Retina (tissue), 1 donor: Measurements from ENCODE around the gene DCDC2C.

ENCODE experiments used
- DNase-seq: peaks from one replicate; pipeline ENCODE4 v3.0.0-alpha.2; 2016

Gene DCDC2C

DNA sequence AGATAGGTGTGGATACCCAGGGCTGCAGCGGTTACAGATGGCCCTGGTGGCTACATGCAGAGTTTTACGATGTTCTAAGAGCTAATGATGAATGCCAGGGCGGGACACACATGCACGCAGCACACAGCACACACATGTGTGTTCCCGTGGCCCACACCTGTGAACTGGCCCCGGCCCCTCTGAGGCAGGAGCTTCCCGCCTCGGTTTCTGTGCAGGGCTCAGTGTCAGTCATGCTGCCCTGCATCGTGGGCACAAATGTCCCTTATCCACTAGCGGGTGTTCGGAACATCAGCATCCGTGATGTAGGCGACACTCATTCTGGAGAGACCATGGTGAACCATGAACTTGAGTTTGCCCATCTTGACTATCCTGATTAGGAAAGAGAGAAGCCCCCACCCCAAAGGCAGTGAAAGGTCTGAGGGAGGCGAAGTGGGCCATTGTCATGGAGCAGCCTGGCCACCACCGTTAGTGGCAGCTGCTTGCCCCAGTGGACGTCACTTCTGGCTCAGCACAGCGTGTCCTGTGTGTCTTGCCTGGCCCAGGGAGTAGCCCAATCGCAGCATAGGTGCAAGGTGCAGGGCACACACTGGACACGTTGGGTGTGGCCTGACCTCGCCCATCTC lies 43.8 kb downstream of the DCDC2C start:
- no peak for DNase-seq

DNA sequence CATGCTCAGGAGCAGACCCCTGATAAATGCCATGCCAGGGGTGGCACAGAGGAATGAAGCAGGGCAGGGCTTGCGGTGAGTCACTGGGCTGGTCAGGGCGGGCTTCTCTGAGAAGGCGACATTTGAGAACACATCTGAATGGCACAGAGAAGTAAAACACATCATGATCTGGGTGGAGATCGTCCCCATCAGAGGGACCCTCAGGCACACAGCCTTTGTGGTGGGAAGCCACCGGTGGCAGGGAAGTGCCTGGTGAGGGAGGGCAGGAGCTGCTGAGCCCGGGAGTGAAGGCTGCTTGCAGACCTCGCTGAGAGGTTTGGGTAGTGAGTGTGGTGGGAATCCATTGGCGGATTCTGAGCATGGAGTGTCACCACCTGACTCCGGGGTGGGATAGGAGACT lies 44.5 kb downstream of the DCDC2C start:
- DNase-seq, result no peak

DNA sequence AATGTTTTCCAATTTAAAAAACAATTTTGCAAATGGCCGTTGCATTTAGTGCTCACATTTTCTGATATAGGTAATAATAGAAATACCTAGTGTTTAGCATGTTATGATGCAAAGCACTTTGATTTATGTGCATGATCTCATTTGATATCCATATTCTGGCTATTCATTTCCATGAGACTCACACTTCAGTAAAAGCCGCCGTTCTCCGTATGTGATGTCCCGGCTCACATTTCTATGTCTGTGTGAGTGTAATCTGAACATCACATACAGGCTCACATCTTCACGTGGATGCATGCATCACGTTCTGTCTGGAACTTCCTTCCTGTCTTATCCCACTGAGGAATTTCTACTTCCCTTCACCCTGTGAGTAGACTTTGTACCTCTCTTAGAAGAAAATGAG lies 45.8 kb downstream of the DCDC2C start:
- DNase-seq, result no peak

- DNase-seq, result no peak
These were observed 47.9 kb downstream of the DCDC2C start for GRCh38 chr2:3751251-3751650.

GRCh38 chr2:3751806-3752205 lies 48.4 kb downstream of the DCDC2C start:
- DNase-seq, result no peak

- DNase-seq, result no peak
These were observed 49.0 kb downstream of the DCDC2C start for GRCh38 chr2:3752376-3752775.

GRCh38 chr2:3753561-3753960 lies 50.2 kb downstream of the DCDC2C start:
- no peak for DNase-seq

- no peak for DNase-seq
These were observed 50.9 kb downstream of the DCDC2C start for GRCh38 chr2:3754280-3754679.

DNA sequence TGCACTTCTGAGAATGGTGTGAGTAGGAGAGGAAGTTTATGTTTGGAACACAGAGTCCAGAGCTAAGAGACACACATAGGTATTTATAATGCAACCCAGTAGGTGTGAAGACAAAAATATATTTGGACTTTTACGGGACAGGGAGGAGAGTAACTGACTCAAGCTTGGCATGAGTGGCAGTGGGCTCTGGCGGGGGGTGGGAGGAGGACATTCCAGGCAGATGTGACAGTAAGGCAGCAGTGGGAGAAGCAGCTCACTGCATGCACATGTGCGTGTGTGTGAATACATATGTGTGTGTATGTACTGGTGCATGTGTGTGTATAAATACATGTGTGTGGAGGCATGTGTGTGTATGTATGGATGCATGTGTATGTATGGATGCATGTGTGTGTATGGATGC lies 51.4 kb downstream of the DCDC2C start:
- DNase-seq, result no peak

GRCh38 chr2:3755277-3755676 lies 51.9 kb downstream of the DCDC2C start:
- DNase-seq, result no peak

DNA sequence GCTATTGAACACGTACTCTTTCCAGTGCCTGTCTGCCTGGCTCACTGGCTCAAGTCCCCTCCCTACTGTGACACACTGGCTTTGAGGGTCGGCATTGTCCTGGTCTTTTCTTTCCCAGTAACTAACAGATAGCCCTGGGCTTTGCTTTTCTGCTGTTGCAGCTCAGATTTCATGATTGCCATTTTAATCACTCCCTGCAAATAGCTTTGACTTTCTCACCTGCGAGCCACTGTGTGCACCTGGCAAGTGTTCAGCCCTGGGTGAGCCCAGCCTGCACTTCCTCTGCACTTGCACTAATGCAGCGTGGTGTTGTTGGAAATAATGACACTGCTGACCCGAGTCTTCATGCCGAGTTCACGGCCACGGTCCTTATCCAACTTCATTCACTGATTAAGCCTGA lies 52.9 kb downstream of the DCDC2C start:
- no peak for DNase-seq

DNA sequence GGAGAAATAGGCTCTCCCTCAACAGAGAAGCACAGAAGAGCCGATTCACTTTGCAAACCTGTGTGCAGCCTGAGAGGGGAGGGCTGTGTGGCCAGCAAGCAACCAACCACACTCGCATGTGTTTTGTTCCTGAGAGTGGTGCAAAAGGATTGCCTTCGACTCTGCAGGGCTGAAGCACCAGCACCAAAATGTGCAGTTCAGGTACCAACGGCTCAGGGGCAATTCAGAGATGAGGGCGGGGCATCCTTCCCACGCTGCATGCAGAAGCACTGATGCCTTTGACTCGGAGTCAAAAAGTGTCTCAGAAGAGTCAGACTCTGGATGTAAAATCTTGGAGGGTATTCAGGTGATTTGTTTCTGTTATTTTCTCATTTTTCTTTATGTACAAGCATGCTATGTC lies 55.5 kb downstream of the DCDC2C start:
- no peak for DNase-seq

- DNase-seq, result no peak
These were observed 56.0 kb downstream of the DCDC2C start for GRCh38 chr2:3759331-3759730.

- DNase-seq, result no peak
These were observed 56.4 kb downstream of the DCDC2C start for GRCh38 chr2:3759761-3760160.

- no peak for DNase-seq
These were observed 57.9 kb downstream of the DCDC2C start for GRCh38 chr2:3761272-3761671.

DNA sequence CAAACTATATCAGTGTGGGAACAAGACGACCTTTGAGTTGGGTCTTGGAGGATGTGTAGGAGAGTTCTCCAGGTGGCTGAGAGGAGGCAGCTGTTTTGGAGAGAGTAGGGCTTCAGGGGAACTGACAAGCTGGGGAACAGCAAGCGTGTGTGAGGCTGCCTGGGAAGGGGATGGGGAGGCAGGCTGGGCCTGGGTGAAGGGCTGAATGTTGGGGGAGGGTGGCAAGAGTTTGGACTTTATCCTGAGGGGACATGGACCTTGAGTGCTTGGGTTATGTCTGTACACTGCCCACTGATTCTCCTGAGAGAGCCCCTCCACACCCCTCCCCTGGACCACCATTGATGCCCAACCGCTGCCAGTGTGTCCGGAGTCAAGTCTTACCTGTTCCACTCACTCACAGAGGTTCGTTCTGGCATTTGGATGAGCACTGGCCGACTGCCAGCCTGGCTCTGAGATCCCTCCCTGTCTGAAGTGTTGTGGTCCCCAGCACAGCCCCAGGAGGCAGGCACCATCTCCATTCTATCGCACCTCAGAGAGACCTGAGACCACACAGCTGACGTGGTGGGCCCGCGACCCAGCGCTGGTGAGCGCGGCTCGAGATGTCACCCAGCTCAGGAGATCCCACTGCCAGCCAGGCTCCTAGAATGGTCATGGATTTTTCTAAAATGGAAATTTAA lies 59.5 kb downstream of the DCDC2C start:
- no peak for DNase-seq

DNA sequence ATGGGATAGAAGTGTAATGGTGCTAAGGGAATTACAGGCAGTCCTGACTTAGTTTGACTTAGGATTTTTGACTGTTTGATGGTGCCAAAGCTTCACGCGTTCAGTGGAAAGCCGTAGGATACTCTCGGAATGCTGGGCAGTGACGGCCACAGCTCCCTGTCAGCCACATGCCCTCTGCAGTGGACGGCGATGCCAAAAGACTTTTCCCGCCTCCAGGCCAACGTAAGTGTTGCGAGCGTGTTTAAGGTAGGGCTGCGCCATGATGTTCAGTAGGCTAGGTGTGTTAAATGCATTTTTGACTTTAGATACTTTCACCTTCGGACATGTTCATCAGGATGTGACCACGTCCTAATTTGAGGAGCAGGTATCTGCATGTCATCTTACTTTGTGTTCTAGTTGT lies 63.4 kb downstream of the DCDC2C start:
- no peak for DNase-seq

GRCh38 chr2:3768960-3769765 lies 65.8 kb downstream of the DCDC2C start:
- no peak for DNase-seq

DNA sequence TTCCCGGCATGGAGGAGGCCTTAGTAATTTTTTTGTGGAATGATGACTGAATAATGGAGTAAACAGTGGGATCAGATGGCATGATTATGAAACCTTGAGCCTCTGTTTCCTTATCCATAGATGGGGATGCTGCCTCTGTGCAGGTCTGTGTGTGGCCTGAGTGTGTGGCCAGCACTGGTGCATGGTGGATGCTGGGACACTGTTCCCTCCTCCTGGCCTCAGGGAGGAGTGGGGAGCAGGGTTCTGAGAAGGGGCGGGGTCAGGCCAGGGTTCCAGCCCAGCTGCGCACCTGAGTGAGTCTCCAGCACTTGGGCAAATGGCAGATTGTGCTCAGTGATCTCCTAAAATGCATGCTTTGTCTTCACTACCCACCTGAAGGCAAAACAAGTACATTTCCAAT lies 66.4 kb downstream of the DCDC2C start:
- no peak for DNase-seq

DNA sequence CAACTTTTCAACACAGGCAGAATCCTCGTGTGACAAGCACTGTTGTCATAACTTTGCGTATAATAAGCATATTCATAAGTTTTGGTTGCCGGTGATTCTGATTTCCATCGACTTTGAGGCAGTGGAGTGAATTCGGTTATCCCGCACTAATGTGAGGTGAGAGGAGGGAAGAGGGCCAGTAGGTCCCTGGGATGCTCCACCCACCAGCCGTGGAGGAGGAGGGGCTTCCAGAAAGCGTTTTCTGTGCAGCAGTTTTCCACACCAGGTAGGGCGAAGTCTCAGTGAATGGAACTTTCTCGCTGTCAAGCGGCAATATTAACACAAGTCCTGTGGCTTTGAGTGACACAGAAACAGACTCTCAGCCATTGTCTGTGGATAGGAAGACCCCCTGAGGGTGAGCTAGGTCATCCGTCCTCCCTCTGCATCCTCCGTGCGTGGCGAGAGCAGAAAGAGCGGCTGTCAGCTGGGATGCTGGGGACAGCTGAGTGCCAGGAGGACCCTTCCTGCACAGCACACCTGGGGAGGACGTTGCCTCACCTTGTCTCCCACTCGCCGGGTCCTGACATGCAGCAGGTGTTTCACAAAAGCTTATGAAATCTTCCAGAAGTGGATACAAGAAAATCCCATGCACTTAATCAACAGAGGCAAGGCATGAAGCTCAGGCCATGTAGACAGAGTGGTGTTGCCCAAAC lies 67.5 kb downstream of the DCDC2C start:
- DNase-seq, result no peak

DNA sequence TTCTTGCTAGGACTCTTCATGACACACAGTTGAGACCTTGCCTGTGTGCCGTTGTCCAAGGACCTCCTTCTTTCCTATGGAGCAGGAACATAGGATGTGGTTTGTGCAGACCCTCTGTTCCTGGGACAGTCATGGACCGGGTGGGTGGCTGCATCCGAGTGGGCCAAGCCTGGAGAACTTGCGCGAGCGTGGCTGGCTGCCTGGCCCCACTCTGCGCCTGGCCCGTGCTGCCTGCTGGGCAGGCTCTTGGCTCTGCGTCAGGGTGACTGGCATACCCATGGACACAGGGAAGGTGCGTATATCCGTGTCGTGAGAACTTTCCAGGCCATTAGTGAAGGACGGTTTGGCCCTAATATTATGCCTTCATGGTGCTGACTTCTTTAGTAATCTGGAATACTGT lies 68.2 kb downstream of the DCDC2C start:
- no peak for DNase-seq

DNA sequence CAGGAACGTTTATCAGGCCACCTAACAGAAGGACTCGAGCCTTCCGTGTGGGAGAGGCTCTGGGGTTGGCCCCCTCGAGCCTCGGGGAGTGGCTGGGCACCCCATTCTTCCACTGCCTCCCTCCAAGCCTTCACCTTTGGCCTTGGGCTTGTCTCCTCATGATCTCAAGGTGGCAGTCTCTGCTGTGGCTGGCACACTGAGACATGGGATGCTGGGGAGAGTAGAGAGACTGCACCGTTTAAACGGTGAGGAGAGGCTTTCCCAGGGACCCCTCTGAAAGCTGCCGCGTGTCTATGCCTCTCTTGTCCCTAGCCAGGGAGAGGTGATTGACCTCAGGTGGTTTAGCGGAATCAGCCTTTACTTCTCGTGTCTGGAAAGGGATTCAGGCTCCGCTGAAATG lies 71.0 kb downstream of the DCDC2C start:
- DNase-seq, result no peak

GRCh38 chr2:3776311-3776710 lies 72.9 kb downstream of the DCDC2C start:
- no peak for DNase-seq

DNA sequence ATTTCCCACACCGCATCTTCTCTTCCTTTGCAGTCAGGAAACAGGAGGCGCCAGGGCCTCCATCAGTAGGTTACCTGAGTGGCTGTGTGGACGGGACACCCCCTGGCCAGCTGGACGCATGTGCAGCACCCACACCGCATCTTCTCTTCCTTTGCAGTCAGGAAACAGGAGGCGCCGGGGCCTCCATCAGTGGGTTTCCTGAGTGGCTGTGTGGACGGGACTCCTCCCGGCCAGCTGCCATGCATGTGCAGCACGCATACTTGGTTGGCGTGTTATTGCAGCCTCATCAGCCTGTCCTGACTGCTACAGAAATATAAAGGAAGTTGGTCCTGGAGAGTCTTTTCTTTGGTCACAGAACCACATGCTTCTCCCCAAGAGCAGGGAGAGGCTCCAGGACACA lies 74.6 kb downstream of the DCDC2C start:
- DNase-seq, result no peak
